ENCODE measurements around the gene SPO11.
A peak's percentile ranks its signal among the peaks of the same experiment; 100 is the strongest.
"Not testable (repeated sequence)": the region's sequence is repeated elsewhere in the genome, so short reads cannot be mapped to it uniquely, and the experiment has no call there.

Gene SPO11

DNA sequence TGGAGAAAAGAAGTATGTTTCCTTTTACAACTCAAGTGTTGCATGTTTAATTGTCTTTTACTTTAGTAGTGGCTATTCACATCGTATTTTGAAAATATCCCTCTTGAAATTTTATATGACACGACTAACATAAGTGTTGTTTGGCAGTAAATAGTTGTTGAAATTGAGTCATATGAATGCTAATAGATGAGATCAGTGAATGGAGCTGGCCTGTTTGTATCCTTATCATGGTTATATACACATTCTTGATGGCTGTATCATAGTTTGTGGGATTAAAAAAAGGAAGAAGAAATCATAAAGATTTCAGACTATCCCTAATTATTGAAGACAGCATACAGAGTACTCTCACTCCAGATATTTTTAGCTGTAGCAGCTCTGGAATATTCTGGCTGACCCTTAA is 13.2 kb downstream of the SPO11 start:
- peak; percentile 16 for DNase-seq

- DNase-seq = peak; percentile 15
Measured at GRCh38 chr20:57346477-57346876, 16.9 kb downstream of the SPO11 start.

DNA sequence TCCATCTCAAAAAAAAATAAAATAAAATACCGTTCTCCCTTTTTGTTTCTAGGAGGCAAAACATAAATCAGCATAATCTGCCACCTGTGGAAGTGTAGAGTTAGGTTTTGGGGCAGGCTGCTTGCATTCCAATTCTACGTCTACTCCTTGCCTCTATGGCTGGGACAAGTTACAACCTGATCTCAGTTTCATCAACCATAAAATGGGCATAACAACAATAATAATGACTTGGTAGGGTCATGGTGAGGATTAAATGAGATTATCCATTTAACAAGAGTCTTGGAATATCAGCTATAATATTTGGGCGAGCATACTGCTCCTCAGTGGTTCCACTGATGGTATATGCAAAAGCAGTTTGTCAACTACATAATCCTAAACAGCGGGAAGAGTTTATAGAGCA is 17.8 kb downstream of the SPO11 start:
- DNase-seq = no peak

- not testable (repeated sequence) for DNase-seq
Measured at GRCh38 chr20:57348200-57348921, 18.8 kb downstream of the SPO11 start.

DNA sequence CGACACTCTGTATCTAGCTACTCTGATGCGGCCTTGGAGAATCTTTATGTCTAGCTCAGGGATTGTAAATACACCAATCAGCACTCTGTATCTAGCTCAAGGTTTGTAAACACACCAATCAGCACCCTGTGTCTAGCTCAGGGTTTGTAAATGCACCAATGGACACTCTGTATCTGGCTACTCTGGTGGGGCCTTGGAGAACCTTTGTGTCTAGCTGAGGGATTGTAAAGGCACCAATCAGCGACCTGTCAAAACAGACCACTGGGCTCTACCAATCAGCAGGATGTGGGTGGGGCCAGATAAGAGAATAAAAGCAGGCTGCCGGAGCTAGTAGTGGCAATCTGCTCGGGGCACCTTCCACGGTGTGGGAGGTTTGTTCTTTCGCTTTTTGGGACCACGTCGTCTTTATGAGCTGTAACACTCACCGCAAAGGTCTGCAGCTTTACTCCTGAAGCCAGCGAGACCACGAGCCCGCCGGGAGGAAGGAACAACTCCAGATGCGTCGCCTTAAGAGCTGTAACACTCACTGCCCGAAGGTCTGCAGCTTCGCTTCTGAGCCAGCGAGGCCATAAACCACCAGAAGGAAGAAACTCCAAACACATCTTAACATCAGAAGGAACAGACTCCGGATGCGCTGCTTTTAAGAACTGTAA is 19.4 kb downstream of the SPO11 start:
- not testable (repeated sequence) for DNase-seq

GRCh38 chr20:57350081-57350710 is 20.6 kb downstream of the SPO11 start:
- no peak for DNase-seq

GRCh38 chr20:57350726-57351041 is 21.1 kb downstream of the SPO11 start:
- DNase-seq = not testable (repeated sequence)

DNA sequence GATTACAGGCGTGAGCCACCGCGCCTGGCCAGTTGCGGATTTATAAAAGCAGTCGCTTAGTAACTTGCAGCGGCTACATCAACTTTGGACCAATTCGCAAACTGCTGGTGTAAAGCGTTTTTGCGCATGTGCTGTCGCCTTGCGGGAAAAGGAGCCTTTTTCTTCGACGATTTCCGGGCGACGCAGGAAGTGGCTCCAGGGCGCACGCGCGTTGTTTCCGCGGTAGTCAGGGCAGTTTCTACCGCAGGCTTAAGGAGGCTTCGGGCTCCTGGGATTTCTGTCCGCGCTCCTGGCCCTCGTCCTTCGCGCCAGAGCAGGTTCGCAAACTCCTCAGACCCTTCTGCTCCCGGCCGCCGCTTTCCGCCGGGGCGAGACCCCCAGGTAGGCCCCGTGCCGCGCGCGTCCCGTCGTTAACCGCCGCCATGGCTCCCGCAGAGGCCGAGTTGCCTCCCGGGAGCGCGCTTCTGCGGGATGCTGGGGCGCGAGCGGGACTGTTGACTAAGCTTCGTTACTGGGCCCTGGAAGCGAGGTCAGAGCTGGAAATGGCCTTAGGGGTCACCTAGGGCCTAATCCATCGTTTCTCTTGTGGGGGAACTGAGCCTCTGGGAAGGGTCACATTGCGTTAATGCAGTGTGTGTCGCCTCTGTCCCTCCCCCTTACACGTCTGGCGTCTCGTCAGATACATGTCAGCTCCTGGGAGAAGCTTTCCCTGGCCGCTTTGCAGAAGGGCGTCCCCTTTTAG is 21.6 kb downstream of the SPO11 start, which contains the start of gene RAE1:
TSS of gene RAE1 (plus strand) at position 214 of the 742 bp plus-strand sequence. CDS start 2,784 bp downstream, outside the sequence.
- peak; percentile 84 for DNase-seq

GRCh38 chr20:57352305-57352704 is 22.7 kb downstream of the SPO11 start:
- DNase-seq = no peak

DNA sequence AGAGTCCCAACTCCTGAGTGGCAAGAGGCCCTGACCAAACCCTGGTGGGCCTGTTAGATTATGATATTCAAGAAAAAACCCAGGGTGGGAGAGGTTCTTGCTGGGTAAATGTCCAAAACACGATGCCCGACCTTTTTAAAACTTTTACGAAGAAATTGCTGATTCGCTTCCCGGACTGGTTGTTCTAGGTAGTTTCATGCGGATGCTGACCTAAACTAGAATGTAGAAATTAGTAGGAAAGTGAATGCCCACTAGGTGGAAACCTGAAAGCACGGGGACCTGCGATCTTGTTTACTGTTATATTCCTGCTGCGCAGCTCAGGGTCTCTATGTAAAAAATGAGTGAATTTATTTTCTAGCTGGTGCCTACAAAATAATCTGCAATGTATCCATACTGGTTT is 23.7 kb downstream of the SPO11 start:
- no peak for DNase-seq

DNA sequence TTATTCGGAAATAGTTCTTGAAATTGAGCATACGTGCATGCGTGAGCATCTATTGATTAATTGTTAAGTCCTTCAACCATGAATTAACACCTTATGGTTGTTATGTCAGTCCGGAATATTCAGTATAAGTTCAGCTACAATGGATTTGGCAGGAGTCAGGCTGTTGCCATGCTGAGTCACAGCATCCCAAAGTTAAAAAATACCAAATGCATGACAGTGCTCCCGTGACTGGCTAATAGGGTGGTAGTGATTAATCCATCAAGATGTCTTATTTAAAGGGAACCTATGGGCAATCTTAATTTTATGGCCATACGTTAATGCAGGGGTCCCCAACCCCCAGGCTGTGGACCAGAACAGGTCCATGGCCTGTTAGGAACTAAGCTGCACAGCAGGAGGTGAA is 31.9 kb downstream of the SPO11 start:
- no peak for DNase-seq

DNA sequence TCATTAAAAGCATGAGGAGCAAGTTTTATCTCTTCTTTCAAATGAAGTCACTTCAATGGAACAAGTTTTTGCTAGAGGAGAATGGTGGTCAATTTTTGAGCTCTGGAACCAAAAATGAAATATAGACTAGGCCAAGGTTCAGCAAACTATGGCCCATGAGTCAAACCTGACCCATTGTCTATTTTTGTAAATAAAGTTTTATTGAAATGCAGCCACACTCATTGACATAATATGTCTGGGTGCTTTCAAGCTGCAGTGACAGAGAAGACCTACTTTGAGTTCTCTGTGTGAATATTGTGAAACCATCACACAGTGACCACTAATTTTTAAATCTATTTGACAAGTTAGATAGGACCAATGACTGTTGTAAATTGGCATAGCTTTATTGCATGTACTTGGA is 34.8 kb downstream of the SPO11 start:
- no peak for DNase-seq

GRCh38 chr20:57369596-57369995 is 40.0 kb downstream of the SPO11 start:
- no peak for DNase-seq

DNA sequence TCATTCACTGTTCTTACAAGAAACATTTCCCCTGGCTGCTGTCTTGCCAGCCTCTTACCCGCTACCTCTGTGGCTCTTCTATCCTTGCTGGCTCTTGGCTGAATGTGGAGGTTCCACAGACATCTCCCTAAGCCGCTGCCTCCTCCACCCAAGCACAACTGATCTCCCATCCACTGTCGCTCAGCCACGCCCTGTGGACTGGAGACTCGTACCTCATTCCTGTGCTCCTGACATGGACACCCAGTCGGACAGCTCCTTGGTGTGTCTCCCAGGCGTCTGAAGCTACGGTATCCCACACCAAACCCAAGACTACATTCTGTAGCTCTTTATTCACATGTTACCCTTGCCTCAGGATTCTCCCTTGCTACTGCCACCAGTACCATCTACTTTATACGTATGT is 40.7 kb downstream of the SPO11 start:
- DNase-seq = no peak

DNA sequence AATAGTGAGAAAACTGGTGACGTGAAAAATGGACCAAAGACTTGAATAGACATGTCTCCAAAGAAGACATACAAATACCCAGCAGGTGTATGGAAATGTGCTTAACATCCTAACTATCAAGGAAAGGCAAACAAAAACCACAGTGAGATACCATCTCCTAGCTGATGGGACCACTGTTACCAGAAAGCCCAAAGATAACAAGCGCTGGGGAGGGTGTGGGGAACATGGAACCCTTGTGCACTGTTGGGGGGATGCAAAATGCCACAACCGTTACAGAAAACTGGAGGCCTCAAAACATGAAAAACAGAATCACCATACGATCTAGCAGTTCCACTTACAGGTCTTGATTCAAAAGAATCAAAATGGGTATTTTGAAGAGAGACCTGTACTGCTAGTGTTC is 41.8 kb downstream of the SPO11 start:
- DNase-seq = no peak

- no peak for DNase-seq
Measured at GRCh38 chr20:57372157-57372556, 42.6 kb downstream of the SPO11 start.

- no peak for DNase-seq
Measured at GRCh38 chr20:57372581-57373350, 43.2 kb downstream of the SPO11 start.

GRCh38 chr20:57374343-57374930 is 44.8 kb downstream of the SPO11 start:
- no peak for DNase-seq

- no peak for DNase-seq
Measured at GRCh38 chr20:57374931-57375651, 45.5 kb downstream of the SPO11 start.

DNA sequence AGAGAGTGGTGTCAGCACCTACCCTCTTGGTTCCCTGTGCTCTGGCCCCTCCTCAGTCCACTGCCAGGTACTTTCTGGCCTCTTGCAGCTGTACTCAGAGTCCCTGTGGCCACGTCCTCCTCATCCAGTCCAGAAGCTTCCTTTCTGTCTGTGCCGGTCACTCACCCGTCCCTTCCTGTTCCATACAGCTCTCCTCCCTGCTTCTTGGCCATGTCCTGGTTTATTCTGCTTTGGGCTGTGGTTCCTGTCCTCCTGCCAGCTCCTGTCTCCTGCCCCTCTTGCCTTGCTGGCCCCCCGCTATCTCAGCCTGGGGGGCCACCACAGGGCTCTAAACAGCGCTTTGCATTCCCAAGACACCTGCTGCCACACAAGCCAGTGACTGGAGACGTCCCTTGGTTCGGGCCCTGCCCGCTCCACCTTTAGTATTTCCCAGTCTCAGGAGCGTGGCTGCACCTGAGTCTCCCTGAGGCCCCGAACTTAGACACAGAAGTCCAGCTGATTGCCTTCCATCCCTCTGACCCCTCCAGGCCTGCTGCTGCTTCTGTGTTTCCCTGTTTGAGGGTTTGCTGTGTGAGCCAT is 46.1 kb downstream of the SPO11 start:
- DNase-seq = no peak

DNA sequence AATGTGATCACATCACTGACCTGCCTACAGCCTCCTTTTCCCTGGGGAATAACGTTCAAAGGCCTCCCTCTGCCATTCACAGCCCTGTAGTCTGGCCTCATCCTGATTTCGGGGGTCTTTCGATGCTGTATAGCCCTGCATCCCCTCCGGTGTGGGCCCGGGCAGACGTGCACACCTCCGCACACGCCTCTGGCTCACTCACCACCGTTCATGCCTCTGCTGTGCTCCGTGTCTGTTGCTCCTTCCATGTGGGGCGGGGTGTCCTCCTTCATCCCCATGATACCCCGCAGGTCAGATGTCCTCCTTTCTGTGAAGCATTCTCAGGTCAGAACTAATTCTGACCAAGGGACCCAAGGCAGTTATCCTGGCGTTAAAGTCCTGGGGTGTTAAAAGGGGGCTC is 47.7 kb downstream of the SPO11 start:
- no peak for DNase-seq
